GM21515 (cell line): Measurements from ENCODE around the gene TMCC3.
"Not testable (repeated sequence)": the region's sequence is repeated elsewhere in the genome, so short reads cannot be mapped to it uniquely, and the experiment has no call there.

Experiments used
- ATAC-seq: cut with Tn5 transposase; IDR thresholded peaks from one replicate; pipeline ENCODE4 v1.9.1; 2021; ENCODE audit not compliant: unreplicated experiment

The TMCC3 gene

DNA sequence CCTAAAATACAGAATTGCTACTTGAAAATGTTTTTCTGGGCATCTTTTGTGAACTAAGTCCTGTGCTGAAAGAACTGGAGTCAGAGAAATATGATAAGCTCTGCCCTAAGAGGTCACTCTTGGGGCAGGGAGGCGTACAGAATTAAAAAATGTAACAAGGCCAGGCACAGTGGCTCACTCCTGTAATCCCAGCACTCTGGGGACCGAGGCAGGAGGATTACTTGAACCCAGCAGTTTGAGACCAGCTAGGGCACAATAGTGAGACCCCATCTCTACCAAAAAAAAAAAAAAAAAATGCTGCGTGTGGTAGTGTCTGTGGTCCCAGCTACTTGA is 46.0 kb downstream of the TMCC3 start:
- ATAC-seq, result no peak

DNA sequence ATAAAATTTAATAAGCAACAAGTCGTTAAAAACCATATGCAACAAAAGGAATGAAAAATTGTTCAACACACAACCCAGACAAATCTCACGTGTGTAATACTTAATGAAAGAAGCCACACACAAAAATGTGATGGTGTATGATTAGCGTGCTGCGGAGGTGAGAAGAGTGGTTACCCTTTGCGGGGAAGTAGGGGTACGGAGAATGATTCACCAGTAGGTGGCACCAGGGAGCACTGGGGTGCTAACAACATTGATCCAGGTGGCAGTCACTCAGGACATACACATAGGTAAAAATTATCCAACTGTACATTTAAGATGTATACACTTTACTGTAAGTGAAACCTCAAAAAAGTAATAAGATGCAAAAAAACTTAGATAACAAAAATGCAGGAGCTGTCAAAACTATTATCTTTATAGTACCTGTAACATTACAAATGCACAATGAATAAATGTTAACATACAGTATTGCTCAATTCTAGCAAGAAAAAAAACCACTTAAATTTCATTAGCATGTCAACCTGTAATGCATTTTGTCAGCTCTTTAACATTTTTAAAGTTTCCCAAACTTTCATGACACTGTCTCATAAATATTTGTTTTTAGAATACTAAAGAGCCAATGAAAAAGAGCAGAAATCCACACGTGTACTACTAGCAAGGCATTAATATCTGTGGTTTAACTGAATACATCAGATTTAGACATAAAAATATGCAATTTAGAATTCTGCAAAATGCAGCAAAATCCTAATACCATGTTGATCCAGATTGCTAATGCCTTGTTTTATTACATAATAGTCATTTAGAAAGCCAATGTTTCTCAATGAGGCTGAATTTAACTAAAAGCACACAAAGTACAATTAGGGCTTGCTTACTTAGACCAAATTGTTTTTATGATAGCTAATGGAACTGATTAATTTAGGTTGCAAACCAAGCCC is 46.7 kb downstream of the TMCC3 start:
- ATAC-seq, result no peak

DNA sequence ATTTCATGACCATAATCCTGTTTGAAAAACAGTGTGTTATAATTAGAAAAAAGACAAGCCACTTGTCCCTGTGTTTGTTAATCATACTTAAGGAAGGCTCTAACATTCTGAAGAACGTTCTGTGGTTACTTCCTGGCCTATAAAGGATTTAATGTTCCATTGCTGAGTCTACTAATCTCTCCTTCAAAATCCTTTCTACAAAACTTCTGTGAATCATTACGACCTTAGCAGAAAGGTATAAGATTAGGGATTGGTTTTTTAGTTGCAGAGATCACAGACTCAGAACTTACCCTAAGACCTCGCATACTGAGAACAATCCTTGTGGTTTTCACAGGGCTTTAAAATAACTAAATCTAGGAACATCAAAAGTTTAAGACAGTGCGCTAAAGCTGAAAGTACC is 48.3 kb downstream of the TMCC3 start:
- ATAC-seq, result no peak

DNA sequence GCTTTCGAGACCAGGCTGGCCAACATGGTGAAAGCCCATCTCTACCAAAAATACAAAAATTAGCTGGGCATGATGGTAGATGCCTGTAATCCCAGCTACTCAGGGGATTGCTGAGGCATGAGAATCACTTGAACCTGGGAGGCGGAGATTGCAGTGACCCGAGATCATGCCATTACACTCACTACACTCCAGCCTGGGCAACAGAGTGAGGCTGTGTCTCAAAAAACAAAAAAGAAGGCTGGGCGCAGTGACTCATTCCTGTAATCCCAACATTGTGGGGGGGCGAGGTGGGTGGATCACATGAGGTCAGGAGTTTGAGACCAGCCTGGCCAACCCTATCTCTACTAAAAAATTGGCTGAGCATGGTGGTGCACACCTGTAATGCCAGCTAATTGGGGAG is 49.0 kb downstream of the TMCC3 start:
- ATAC-seq, result not testable (repeated sequence)

DNA sequence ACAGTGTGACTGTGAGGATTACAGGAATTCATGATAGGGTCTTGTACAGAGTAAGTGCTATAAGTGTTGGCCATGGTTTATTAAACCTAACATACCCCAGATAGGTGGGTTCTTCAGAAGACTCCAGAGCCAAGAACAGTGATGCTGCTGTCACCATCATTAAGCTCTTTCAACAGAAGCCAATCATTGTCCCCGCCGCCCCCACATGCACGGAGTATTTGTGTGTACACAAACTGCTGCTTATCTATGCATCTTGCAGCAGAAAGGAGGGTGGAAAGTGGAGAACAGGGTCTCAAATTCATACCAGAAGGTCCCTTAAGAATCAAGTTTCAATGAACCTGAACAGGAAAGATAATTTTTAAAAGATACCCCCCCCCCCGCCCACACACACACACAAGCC is 51.2 kb downstream of the TMCC3 start:
- ATAC-seq, result no peak

DNA sequence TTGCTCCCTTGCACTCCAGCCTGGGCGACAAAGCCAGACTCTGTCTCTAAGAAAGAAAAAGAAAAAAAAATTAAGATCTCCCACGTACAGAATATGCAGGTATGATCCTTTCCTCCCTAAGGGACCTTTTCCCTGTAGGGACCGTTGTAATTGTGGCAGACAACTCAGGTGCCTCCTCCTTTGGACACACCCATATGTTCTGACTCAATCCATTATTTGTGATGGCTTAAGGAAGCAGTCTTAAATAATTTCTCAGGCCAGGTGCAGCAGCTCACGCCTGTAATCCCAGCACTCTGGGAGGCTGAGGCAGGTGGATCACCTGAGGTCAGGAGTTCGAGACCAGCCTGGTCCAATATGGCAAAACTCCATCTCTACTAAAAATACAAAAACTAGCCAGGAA is 53.1 kb downstream of the TMCC3 start:
- ATAC-seq, result no peak

DNA sequence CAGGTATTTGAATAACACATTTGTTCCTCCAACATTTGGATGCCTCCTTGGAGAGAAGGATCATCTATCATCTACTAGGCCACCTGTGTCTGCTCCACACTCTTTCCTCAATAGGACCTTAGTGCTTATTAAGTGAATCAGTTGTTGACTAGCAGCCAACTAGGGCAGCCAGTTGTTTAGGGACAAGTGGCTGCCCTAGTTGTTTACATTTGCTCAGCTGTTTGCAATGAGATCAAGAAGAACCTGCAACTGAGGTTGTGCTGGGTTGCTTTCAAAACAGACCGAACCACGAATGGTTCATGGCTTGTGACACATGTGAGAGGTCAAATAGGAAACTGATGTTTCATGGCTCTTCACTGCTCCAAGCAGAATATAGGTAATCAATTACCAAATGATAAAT is 53.8 kb downstream of the TMCC3 start:
- ATAC-seq, result no peak

DNA sequence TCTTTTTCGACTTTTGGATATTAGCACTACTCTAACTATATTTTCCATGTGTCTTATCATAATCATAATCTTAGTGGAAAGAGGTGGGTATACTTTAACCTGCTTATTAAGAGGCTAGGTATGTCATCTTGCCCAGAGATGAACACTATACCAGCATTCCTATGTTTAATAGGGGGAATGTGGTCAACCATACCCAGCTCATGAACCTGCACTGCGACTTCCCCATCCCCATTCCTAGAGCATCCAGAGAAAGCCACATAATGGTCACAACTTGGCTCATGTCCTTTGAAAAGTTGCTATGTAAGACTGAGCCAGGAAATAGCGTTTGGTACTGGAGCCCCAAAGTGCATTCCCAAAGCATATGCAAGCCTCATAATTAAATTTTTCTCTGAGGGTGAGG is 55.2 kb downstream of the TMCC3 start:
- no peak for ATAC-seq

DNA sequence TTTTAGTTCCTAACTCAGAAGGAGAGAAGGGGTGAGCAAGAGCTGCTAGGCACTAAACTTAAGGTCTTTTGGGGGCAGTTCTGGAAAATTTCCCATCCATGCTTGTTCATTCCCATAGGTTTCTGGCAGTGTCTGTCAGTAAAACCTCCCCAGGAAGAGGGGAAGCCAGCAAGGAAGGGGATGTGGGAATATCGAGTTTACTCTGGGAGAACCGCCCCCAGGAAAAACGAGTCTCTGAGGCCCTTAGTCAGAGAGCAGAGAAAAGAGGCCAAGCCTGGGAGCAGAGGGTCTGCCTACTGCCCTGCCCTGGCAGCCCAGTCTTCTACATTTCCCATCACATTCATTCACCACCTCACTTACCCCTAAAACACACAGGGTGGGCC is 55.9 kb downstream of the TMCC3 start:
- ATAC-seq, result no peak

DNA sequence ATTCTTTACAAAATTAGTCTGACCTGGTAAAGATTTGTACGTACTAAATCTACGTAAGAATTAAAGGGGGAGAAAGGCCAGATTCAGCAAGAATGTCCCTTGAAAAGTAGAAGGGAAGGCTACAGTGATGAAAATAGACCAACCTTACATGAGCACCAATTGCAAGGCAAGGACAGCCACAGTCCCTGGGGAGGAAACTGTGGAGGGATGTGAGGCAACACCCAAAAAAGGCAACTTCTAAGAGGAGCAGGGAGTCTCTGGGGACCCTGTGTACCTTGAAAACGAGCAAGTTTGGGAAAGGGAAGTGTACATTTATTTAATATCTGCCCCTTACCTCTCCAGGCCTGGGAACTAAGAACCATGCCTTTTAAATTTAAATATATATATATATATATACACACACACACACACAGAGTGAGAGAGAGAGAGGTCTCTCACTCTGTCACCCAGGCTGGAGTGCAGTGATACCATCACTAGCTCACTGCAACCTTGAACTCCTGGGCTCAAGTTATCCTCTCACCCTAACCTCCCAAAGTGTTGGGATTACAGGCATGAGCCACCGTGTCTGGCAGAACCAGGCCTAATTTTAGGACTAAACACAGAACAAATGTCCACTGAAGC is 56.4 kb downstream of the TMCC3 start:
- no peak for ATAC-seq

DNA sequence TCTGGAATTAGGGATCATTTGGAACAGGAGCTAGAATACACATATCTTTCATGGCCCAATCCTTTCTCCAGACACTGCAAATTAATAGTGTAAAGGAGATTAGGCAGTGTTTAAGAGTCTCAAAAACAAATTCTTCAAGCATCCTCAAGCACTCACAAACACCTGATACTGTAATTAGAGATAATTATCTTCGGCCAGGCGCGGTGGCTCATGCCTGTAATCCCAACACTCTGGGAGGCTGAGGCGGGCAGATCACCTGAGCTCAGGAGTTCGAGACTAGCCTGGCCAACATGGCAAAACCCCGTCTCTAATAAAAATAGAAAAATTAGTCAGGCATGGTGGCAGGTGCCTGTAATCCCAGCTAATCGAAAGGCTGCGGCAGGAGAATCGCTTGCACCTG is 57.6 kb downstream of the TMCC3 start:
- ATAC-seq, result not testable (repeated sequence)

DNA sequence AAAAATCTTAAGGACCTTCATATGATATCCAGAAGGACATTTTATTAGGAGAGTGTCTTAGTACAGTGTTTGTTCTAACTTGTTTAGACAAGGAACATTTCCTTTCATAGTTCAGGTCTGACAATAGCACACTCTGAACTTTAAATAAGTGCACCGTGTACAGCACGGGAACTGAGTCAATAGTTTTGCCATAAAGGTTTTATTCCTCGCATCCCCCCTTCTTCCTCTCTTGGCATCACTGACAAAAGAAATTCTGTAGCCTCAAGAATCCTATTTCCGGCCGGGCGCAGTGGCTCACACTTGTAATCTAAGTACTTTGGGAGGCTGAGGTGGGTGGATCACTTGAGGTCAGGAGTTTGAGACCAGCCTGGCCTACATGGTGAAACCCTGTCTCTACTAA is 58.3 kb downstream of the TMCC3 start:
- no peak for ATAC-seq

DNA sequence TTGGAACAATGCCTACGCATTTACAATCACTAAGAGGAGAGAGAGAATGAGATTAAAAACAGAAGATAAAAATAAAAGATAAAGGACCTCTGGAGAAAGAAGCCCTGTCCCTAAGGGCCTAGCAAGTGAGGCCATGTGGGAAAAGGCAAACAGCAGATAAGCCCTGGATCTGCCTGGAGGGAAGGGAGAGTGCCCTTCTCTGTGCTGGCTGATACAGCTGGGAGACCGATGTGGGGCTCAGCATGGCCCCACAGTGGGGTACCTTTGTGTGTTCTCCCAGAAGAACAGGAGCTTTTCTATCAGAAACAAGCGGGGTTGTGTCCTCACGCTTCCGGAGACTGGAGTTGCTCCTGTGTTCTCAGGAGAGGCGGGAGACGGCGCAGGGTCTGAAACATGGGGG is 59.9 kb downstream of the TMCC3 start:
- ATAC-seq, result no peak

DNA sequence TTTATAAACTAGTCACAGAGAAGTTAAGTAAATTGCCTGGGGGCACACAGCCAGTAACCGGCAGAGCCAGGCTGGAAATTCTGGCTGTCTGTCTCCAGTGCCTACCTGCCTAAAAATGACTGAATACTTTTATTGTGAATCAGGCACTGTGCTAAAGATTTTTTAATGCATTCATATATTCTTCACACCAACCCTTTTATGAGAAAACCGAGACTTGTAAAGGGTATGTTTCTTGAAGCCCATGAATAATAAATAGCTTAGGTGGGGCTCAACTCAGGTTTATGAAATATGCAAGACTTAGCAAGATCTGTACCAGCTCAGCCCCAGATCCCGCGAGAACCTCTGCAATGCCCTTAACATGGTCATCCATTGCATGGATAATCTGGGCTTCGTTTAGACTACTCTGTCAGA is 60.8 kb downstream of the TMCC3 start:
- no peak for ATAC-seq

DNA sequence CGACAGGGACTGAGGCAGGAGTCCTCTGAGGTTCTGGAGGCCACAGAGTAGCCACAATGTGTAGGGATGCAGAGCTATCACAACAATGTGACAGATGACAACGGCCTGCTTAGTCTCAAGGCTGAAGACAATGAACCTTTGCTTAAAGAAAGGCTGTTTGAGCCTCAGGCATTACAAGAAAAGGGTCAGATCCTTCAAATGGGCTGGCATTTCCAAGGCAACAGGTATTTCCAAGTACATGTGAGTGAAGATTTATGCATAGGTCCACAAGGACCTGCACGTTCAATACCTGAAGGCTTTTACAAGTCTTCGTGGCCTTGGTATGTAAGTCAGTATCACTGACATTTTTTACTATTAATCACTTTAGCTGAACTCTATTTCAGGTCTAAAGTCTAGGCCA is 62.0 kb downstream of the TMCC3 start:
- ATAC-seq, result no peak

DNA sequence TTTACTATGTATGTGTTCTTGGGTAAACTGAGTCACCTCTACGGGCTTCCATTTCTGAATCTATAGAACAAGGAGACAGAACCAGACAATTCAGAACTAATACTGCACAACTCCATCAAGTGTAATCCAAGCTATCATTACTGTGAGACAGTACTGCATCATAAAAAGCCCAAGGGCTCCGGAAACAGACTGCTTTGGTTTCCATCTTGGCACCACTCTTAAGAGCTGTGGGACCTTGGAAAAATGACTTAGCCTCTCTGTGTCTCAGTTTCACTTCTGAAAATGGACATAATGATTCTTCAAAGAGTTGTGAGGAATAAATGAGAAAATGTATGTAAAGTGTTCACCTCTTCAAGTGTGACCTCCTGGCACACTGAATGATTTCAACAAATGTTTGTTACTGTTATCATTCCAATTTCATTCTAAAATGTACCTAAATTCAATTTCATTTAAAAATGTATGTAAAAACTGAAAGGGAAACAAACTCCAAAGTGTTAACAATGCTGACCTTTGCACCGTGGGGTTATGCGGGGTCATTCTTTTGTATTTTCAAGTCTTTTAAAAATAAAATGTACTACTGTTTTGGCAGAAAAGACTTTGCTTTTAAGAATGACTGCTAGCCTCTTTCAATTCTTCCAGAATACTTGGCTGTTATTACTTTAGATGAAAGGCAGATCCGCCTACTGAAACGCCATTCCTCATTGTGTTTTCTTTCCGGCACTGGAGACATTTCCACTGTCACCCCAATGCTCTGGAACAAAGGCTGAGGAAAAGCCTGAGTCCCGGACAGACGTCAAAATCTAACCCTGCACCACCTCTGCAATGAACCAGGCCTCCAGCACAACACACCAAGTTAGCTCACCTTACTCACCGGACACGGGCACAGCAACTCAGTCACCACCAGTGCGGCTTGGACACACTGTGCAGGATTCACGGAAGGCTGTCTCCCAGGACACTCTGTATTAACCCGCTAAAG is 62.8 kb downstream of the TMCC3 start:
- no peak for ATAC-seq

DNA sequence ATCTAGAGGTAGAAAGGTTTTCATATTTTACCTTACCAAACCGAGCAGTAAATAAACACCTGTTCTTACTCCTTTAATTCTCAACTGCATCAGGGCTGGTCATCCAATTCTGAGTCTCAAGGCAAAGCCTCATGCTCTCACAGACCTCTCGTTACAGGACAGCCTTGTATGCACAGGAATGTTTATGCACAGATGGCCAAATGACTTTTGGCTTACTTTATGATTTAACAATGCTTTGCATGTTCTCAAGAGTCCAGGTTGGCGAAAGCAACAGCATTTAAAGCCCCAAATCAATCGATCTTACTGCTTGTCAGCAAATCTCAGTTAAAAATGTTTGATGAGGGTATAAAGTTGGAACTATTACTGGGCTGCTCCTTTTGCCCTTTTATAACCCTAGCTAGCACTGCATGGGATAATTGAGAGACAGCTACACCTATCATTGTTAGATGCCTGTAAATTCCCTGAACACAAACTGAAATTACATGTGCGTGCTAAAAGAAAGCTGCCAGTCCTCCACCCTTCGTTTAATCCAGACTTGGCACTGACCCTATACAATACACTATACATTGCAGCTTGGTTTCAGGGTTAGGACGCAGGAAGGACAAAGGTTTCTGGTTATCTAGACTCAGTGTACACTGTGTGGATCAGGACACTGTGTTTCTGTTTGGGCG is 63.6 kb downstream of the TMCC3 start:
- no peak for ATAC-seq

DNA sequence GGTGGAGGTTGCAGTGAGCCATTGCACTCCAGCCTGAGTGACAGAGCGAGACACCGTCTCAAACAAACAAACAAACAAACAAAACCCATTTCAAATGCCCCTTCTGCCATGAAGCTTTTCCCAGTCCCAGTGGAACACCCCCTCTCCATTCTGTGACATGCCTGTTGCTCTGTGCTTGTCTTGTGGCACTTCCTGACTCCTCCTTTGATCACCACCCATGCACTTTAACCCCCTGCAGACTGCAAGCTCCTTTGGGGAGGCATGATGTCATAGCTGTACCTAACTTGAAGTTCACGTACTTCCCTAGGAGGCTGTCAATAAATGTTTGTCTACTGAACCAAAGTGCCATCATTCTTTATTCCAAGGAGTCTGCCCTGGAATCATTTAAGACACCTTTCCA is 64.7 kb downstream of the TMCC3 start:
- ATAC-seq, result no peak

DNA sequence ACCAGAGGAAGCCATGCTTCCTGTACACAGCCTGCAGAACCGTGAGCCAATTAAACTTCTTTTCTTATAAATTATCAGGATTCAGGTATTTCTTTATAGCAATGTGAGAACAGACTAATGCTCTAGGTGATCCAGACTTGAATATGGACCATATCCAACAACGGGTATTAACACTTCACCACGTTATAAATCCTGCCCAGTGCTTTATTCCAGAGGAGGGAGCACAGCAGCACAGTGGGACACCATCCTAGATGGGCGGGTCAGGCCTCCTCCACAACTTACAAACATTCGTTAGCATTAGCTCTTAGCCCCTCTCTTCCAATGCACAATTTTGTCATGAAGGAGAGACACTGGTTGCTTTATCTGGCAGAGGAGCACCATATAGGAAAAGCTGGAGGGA is 66.0 kb downstream of the TMCC3 start:
- no peak for ATAC-seq

DNA sequence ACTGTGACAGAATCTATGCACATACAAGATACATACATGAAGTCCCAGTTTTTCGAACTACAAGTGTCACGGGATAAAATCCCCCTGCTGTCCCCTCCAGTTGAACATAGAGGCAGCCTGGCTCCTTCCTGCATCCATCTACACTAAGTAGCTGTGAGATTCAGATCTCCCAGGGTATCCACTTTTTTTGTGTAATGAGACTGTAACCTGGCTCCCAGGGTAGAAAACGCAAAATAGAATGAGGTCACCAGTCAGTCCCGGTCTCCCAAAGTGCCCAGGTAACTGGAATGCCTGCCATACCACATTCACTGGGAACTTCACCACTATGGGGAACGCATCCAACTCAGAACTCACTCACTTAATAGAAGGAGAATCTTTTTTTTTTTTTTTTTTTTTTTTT is 67.8 kb downstream of the TMCC3 start:
- no peak for ATAC-seq
